Measurements from ENCODE around the gene NRXN2. TPM values are rescaled to one million over a fixed set of nuclear protein-coding genes. Genes with fewer than 3 reads are reported as not detected.
"Not testable (repeated sequence)": the region's sequence is repeated elsewhere in the genome, so short reads cannot be mapped to it uniquely, and the experiment has no call there.

NRXN2 gene
- total RNA-seq, 2 experiments from 2014 or later, result 0.08 TPM; not detected in 1

DNA sequence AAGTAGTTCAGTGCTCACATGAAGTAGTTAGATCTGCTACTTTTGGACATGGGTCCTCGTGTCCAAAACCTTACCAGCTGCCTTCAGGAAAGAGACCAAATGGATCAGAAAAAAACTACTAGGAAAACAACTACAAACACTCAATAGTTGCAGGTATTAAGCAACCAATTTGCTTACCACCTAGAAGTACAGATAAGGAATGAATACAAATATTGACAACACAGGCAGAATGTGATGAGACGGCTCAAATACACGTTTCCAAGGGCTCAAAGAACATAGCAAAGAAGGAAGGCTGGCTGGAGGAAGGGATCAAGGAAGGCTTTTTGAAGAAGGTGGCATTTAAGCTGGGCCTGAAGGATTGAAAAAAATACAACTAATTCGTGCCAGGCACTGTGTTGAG, 41.8 kb downstream of the NRXN2 start:
- no peak for DNase-seq
- ChIA-PET CTCF (no interaction called here), POLR2A (no interaction called here)
- H3K27me3 Mint-ChIP-seq, result peaks cover 34% of the 10 kb centered on the region
- no peaks in the 10 kb centered on the region for H3K9me3 Mint-ChIP-seq
- no peak overlapping the region for H3K27ac Mint-ChIP-seq
- no peaks in the 10 kb centered on the region for H3K4me1 Mint-ChIP-seq
- H3K4me3 Mint-ChIP-seq, result no peak overlapping the region
- H3K36me3 Mint-ChIP-seq (ENCODE audit: low read depth), result no peaks in the 10 kb centered on the region

DNA sequence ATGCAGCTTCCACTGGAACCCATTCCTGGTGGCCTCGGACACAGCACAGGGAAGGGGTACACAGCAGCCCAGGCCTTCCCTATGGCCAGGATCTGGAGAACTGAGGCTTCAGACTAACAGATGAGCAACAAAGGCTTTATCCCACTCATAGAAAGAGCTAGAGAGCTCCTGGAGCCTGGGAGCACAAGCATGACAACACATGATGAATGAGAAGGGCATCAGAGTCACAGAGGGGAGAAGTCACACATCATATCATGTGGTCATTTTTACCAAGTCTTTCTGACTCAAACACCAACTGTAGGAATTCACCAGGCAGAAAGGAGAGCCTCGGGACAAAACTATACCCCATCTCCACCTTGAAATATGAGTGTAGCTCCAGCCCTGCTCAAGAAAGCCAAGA, 43.2 kb downstream of the NRXN2 start:
- CTCF ChIA-PET, result interaction anchor here (1.1 kb wide), 1 partner anchor 9 kb away, joined by 6 read pairs; no protein-coding TSS in a partner anchor
- no peaks in the 10 kb centered on the region for H3K36me3 Mint-ChIP-seq (ENCODE audit: low read depth)
- no peak overlapping the region for H3K27ac Mint-ChIP-seq
- no peak for DNase-seq
- H3K4me1 Mint-ChIP-seq, result no peaks in the 10 kb centered on the region
- POLR2A ChIA-PET, result no interaction called here
- H3K4me3 Mint-ChIP-seq, result no peak overlapping the region
- H3K9me3 Mint-ChIP-seq, result no peaks in the 10 kb centered on the region
- H3K27me3 Mint-ChIP-seq, result peaks cover 46% of the 10 kb centered on the region

- H3K4me3 Mint-ChIP-seq, result no peak overlapping the region
- CTCF ChIA-PET, result no interaction called here
Observed at GRCh38 chr11:64677441-64678023, 45.5 kb downstream of the NRXN2 start.

GRCh38 chr11:64676261-64676615, 46.8 kb downstream of the NRXN2 start:
- Mint-ChIP-seq H3K4me1 (no peaks in the 10 kb centered on the region), H3K9me3 (no peaks in the 10 kb centered on the region), H3K4me3 (no peak overlapping the region), H3K36me3 (ENCODE audit: low read depth) (no peaks in the 10 kb centered on the region), H3K27me3 (peaks cover 58% of the 10 kb centered on the region), H3K27ac (no peak overlapping the region)
- ChIA-PET CTCF (interaction anchor here (0.9 kb wide), 1 partner anchor 12 kb away, joined by 4 read pairs; no protein-coding TSS in a partner anchor), POLR2A (no interaction called here)
- no peak for DNase-seq

More at GRCh38 chr11:64677441-64678023, 45.5 kb downstream of the NRXN2 start:
- Mint-ChIP-seq H3K27ac (no peak overlapping the region), H3K9me3 (no peaks in the 10 kb centered on the region), H3K27me3 (peaks cover 55% of the 10 kb centered on the region), H3K4me1 (no peaks in the 10 kb centered on the region), H3K36me3 (ENCODE audit: low read depth) (no peaks in the 10 kb centered on the region)
- POLR2A ChIA-PET, result no interaction called here
- DNase-seq, result no peak

DNA sequence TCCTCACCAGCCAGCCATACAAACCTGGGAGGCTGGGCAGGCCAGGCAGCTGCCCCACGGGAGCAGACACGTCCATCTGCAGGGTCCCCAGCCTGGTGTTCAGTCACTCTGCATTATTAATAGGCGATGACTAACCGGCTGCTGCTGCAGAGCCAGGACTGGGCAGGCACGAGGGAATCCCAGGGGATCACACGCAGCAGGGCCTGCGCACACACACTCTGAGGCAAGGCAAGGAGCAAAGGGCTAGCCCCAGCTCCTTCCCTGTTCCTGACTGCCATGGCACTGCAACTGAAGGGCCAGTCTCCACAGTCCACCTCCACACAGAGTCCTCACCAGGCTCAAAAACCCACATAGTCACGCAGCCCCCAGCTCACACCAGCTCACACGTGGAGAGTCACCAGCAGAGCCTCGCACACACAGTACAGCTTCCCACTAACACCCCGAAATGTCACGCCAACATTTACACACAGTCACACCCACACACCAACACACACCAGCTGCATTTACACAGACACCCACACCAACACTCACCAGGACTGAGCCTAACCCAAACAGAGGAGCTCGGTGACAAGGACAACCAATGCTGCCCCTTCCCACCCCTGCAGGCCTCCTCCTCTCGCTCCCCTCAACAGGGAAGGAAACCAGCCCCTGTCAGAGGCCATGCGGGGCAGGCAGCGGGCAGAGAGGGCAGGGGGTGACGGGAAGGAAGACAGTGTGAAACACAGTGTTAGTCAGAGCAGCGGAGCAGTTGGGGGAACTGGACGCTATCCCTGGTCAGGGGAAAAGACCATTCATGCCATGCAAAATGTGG, 47.3 kb downstream of the NRXN2 start:
- ChIA-PET CTCF (interaction anchor here (0.9 kb wide), 1 partner anchor 13 kb away, joined by 4 read pairs; no protein-coding TSS in a partner anchor), POLR2A (no interaction called here)
- H3K4me1 Mint-ChIP-seq, result no peaks in the 10 kb centered on the region
- no peak for DNase-seq
- no peaks in the 10 kb centered on the region for H3K9me3 Mint-ChIP-seq
- H3K4me3 Mint-ChIP-seq, result no peak overlapping the region
- H3K36me3 Mint-ChIP-seq (ENCODE audit: low read depth), result no peaks in the 10 kb centered on the region
- H3K27me3 Mint-ChIP-seq, result peaks cover 56% of the 10 kb centered on the region
- H3K27ac Mint-ChIP-seq, result no peak overlapping the region

DNA sequence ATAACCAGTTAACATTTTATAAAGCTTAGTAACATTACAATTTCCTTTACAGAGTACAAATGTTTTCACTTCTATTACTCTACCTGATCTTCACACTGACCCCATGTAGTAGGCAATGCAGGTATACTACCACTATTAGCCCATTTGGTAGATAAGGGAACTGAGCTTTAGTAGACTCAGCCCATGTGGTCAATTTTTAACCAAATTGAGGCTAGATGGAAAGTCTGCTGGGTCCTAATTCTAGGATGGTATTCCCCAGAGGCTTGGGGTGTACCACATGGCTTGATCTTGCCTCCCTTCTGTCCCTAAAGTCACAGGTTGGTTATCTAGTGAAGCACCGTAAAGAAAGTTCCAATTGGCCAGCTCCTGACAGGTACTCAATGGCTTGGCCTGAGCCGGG, 48.2 kb downstream of the NRXN2 start:
- Mint-ChIP-seq H3K27ac (no peak overlapping the region), H3K27me3 (peaks cover 58% of the 10 kb centered on the region), H3K4me3 (no peak overlapping the region), H3K9me3 (no peaks in the 10 kb centered on the region), H3K36me3 (ENCODE audit: low read depth) (no peaks in the 10 kb centered on the region), H3K4me1 (no peaks in the 10 kb centered on the region)
- no peak for DNase-seq
- CTCF ChIA-PET, result interaction anchor here (1.2 kb wide), 1 partner anchor 14 kb away, joined by 5 read pairs; no protein-coding TSS in a partner anchor
- POLR2A ChIA-PET, result no interaction called here

DNA sequence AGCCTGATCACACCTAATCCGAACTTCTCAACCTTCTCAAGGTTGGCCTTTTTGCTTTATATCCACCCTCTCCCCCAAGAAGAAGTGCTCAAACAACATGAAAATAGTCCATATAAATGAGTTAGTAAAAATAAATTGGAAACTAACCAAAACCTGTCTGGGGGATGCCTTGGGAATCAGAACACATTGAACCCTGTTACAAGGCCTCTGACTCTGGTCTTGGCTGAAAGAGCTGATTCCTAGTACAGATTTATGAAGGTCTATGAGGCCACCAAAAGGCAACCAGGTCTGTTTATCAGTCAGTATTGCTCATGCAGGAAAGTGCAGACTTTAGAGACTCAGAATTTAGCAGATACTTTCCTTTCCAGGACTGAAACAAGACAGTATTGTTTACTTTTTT, 49.7 kb downstream of the NRXN2 start:
- peaks cover 58% of the 10 kb centered on the region for H3K27me3 Mint-ChIP-seq
- no peak overlapping the region for H3K27ac Mint-ChIP-seq
- ChIA-PET CTCF (interaction anchor here (0.7 kb wide), 1 partner anchor 254 kb away, joined by 3 read pairs; no protein-coding TSS in a partner anchor), POLR2A (no interaction called here)
- H3K9me3 Mint-ChIP-seq, result no peaks in the 10 kb centered on the region
- H3K4me1 Mint-ChIP-seq, result no peaks in the 10 kb centered on the region
- H3K36me3 Mint-ChIP-seq (ENCODE audit: low read depth), result no peaks in the 10 kb centered on the region
- DNase-seq, result no peak
- H3K4me3 Mint-ChIP-seq, result no peak overlapping the region

- Mint-ChIP-seq H3K9me3 (no peaks in the 10 kb centered on the region), H3K4me1 (no peaks in the 10 kb centered on the region), H3K27me3 (peaks cover 55% of the 10 kb centered on the region), H3K27ac (no peak overlapping the region), H3K4me3 (no peak overlapping the region), H3K36me3 (ENCODE audit: low read depth) (no peaks in the 10 kb centered on the region)
- ChIA-PET CTCF (no interaction called here), POLR2A (no interaction called here)
- no peak for DNase-seq
Observed at GRCh38 chr11:64672875-64673274, 50.1 kb downstream of the NRXN2 start.

- H3K4me1 Mint-ChIP-seq, result no peaks in the 10 kb centered on the region
- ChIA-PET POLR2A (no interaction called here), CTCF (no interaction called here)
- H3K36me3 Mint-ChIP-seq (ENCODE audit: low read depth), result no peaks in the 10 kb centered on the region
- no peak overlapping the region for H3K4me3 Mint-ChIP-seq
- no peaks in the 10 kb centered on the region for H3K9me3 Mint-ChIP-seq
- no peak overlapping the region for H3K27ac Mint-ChIP-seq
- DNase-seq, result no peak
- peaks cover 39% of the 10 kb centered on the region for H3K27me3 Mint-ChIP-seq
Observed at GRCh38 chr11:64670975-64671374, 52.0 kb downstream of the NRXN2 start.

- CTCF ChIA-PET, result no interaction called here
- Mint-ChIP-seq H3K4me3 (no peak overlapping the region), H3K27me3 (peaks cover 13% of the 10 kb centered on the region), H3K36me3 (ENCODE audit: low read depth) (no peaks in the 10 kb centered on the region), H3K27ac (no peak overlapping the region), H3K4me1 (no peaks in the 10 kb centered on the region), H3K9me3 (no peaks in the 10 kb centered on the region)
- POLR2A ChIA-PET, result no interaction called here
- DNase-seq, result no peak
Observed at GRCh38 chr11:64667154-64667745, 55.7 kb downstream of the NRXN2 start.

DNA sequence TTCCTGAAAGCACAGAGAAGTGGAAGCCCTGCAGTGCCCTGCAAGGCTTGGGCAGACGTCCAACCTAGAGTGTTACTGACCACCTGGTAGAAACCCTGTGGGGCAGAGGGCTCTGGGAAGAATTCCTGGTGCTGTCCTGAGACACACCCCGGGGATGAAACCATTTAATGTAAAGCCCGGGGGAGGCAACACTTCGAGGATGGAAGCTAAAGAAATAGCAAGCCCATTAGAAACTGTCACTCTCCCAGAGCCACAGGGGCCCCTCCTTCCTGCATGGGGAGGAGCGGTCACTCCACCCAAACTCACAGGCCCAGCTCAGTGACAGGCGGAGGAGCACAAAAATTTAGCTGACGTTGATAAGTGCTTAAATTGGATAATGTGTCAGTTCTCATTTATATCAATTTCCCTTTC, 57.6 kb downstream of the NRXN2 start:
- no peak for DNase-seq
- ChIA-PET CTCF (interaction anchor here (1.2 kb wide), 1 partner anchor 23 kb away, joined by 4 read pairs; no protein-coding TSS in a partner anchor), POLR2A (no interaction called here)
- Mint-ChIP-seq H3K27ac (no peak overlapping the region), H3K27me3 (peaks cover 8% of the 10 kb centered on the region), H3K36me3 (ENCODE audit: low read depth) (no peaks in the 10 kb centered on the region), H3K4me3 (no peak overlapping the region), H3K9me3 (no peaks in the 10 kb centered on the region), H3K4me1 (no peaks in the 10 kb centered on the region)

GRCh38 chr11:64664236-64664870, 58.6 kb downstream of the NRXN2 start:
- H3K4me3 Mint-ChIP-seq; H3K27me3 Mint-ChIP-seq; H3K27ac Mint-ChIP-seq; DNase-seq; H3K36me3 Mint-ChIP-seq (ENCODE audit: low read depth); POLR2A ChIA-PET; H3K9me3 Mint-ChIP-seq; H3K4me1 Mint-ChIP-seq: not testable (repeated sequence)
- CTCF ChIA-PET, result interaction anchor here (0.7 to 1.2 kb wide), 2 partner anchors 24 to 90 kb away, joined by 4 read pairs; no protein-coding TSS in a partner anchor

DNA sequence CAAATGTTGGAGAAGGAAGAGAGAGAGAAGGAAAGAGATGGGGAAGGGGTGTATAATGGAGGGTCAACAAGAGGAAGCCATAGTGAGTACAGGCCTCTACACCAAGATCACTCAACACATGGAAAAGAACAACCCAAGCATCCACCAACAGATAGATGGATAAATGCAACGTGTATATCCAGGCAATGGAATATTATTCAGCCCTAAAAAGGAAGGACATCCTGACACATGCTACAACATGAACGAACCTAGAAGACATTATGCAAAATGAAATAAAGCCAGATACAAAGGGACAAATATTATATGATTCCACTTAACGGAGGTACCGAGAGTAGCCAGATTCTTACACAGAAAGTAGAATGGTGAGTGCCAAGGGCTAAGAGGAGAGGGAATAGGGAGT, 59.3 kb downstream of the NRXN2 start:
- Mint-ChIP-seq H3K36me3 (ENCODE audit: low read depth) (no peaks in the 10 kb centered on the region), H3K4me1 (no peaks in the 10 kb centered on the region), H3K27ac (no peak overlapping the region), H3K9me3 (no peaks in the 10 kb centered on the region), H3K4me3 (no peak overlapping the region), H3K27me3 (peaks cover 2% of the 10 kb centered on the region)
- DNase-seq, result no peak
- ChIA-PET POLR2A (no interaction called here), CTCF (no interaction called here)

Data from activated CD4-positive, alpha-beta memory T cell treated with anti-CD3 and anti-CD28 coated beads, Interleukin-2, amount 10 ng/mL, durations not matched to agents 7 days and 5 days (primary cell).